ENCODE results near the gene ERGIC1.

Gene ERGIC1

DNA sequence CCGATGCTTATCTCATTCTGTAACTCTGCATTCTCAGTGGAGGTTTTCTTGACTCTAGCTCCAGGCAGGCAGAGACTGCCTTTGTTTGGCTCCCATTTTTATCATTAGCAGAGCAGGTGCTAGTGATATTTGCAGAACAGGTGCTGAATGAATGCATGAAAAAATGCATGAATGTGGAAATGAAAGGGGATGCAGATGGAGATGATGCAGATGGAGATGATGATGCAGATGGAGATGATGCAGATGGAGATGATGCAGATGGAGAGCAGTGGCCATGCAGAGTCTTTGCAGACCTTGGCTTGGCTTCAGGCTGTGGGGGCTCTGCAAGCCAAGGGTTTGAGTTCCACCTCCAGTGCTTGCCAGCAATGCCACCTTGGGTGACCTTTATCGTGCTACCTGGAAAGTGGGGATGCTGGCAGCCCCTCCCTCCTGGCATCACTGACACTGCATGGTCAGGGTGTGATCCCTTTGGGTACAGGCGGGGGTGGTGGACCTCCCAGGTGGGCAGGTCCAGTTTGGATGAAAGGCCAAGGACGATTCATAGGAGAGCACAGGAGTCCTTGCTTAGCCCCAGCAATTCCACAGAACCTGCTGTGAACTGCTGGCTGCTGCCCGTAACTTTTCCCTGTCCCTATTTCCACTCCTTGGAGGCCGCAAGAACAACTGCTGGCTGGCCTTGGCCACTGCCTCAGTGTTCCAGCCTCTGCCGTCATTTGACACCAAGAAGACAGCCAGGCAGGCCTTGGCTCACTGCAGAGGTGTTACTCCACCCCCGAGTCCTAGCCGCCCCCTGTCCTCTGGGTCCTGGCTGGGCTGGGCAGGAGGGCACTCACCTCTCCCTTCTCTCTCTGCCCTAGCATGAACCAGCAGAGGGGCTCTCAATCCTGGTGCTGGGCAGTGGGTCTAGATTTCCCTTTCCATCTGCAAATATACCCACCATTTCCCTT is 33.0 kb downstream of the ERGIC1 start:
- peak; percentile 40 for DNase-seq

DNA sequence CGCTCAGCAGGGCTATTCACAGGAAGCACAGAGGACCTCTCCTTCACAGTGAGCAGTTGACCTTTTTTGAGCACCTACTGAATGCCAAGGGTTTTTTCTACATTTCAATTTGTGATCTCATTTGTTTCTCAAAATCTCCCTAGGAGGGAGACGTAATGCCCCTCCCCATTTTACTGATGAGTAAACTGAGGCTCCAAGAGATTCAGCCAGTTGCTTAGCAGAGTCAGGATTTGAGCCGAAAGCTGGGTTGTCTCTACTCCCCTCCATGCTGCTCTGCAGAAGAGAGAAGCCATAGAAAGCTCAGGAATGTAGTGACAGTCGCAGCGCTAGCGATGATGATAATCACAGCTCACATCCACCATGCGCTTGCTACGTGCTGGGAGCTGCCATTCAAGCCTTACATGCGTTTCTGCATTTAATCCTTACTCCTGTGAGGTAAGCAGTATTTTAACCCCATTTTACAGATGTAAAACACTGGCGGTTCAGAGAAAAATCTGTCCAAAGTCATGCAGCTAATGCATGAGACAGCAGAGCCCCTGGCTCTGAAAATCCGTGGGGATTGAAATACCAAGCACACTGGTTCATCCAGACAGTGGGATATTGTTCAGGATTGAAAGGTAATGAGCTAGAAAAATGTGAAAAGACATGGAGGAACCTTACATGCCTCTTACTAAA is 33.8 kb downstream of the ERGIC1 start:
- no peak for DNase-seq

DNA sequence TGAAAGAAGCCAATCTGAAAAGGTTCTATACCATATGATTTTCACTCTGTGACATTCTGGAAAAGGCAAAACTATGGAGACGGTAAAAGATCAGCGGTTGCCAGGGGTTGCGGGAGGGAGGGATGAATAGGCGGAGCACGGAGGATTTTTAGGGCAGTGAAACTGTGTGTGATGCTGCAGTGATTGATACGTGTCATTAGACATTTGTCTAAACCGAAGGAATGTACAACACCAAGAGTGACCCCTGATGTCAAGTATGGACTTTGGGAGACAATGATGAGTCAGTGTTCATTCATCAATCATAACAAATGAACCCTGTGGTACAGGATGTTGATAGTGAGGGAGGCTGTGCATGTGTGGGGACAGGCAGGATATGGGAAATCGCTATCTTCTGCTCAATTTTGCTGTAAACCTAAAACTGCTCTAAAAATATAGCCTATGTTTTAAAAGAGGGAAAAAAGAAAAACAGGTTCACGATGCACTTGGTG is 34.4 kb downstream of the ERGIC1 start:
- DNase-seq: no peak

DNA sequence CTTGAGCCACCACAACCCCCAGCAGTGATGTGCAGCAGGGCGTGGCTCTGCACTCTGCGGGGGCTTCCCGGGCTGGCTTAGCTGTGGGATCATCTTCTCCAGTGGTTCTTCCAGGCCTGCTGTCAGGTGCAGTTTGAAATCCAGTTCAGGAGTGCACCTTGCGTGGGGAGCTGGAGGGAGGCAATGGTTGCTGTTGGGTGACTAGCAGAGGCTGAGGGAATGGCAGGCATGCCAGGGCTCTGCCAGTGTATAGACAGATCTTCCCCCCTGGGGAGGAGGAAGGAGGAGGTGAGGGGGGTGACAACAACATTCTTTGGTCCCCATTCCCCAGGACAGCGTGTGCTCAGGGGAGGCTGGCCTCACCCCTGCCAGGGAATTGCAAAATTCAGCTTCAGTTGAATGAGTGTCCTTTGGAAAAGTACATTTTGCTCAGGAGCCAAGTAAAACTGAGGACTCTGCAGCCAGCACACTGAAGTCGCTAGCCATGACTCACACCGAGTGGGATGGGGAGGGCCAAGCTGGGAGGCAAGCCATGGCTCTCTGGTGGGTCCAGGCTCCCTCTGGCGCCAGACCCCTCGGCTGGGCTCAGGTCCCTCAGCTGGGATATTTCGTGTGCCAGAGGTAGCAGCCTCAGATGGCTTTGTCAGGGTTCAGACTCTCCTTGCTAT is 35.0 kb downstream of the ERGIC1 start:
- no peak for DNase-seq

DNA sequence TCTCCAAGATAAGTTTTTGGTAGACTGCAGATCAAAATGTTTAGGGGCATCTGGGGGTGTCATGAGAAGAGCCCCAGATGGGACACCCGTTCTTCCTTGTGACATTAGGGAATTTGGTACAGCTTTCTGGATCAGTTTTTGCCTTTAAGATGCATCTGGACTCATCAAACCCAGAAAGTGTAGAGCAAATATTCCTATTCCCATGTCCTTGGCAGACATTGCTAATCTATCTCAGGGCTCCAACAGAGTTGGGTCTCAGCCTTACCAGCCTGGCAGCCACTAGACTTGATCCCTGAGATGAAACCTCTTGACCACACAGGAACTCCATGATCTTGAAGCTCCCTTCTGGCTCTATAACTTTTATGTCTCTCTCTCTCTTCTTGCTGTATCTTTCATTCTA is 35.6 kb downstream of the ERGIC1 start:
- DNase-seq: no peak

DNA sequence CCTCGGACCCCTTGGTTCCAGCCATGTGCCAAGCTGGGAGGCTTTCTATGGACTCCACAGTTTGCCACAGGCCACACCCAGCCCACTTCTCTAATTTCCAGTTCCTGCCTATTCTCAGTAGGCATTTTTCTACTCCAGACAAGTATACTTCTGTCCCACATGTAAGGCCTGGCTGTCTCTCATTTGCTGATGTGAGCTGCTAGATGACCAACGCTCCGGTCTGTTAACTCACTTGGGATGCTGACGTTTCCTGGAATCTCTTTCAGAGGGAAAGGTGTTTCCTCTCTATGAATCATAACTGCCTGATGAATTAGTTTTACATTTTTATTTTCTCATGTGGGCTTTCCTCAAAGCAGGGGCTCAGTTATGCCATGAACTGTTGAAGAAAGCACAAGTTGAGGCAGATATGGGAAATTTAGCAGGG is 36.3 kb downstream of the ERGIC1 start:
- no peak for DNase-seq

DNA sequence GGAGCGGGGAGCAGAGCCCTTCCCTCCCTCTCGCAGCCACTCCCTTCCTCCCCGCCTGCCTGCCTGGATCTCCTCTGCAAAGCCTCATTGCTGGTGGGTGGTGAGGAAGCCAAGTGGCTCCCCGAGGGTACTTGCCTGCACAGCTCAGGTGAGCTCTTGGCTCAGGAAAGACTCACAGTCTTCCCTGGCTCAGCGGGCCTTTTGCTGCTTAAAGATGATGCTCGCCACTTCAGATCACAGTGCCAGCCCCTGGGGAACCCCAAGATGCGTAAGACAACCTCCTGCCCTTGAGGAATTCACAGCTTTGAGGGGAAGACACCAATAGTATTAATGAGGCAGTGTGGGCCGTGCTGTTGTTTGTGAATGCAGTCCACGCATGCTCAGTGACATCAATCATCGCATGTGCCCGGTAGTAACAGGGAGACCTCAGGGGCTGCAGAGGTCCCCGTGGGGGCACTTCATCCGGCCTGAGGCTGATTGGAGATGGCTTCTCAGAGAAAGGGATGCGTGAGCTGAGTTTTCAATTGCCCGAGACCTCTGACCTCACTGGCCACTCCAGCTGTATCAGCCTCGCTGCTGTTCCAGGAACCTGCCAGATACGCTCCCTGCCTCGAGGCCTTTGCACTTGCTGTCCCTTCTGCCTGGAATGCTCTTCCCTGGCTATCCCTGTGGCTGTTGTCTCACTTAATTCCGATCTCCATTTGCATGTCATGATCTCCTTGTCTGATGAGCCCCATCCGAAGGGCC is 36.8 kb downstream of the ERGIC1 start:
- DNase-seq: no peak

DNA sequence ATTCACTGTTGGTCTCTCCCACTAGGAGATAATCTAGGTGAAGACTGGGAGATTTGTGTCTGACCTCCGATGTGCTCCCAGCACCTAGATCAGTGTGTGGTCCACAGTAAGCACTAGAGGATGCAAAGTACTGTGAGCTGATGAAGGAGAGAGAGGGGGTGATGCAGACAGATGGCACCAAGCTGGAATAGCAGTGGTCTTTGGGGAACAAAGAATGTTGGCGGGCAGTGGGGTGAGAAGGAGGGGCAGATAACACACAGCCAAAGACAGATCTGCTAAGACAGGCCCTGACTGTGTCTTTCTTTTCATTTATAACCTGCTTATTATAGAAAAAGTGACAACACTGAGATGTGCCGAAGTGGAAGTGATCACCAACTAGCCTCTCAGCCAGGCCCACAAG is 37.5 kb downstream of the ERGIC1 start:
- no peak for DNase-seq

DNA sequence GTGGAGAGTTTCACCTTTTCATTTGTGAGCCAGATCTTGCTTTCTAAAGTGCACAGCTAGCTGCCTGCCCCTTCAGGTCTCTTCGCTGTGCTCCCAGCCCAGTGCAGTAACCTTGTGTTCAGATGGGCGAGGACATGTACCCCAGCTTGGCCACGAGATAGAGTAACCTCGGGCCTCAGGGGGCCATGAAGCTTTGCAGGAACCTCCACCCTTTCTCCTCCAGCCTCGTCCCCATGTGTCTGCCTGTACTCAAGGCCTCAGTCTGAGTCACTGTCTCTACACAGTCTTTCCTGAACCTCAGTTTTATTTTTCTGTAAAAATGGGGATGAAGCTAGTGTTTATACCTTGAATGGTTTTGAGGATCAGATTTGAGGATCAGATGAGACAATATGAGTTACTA is 37.9 kb downstream of the ERGIC1 start:
- DNase-seq: no peak

DNA sequence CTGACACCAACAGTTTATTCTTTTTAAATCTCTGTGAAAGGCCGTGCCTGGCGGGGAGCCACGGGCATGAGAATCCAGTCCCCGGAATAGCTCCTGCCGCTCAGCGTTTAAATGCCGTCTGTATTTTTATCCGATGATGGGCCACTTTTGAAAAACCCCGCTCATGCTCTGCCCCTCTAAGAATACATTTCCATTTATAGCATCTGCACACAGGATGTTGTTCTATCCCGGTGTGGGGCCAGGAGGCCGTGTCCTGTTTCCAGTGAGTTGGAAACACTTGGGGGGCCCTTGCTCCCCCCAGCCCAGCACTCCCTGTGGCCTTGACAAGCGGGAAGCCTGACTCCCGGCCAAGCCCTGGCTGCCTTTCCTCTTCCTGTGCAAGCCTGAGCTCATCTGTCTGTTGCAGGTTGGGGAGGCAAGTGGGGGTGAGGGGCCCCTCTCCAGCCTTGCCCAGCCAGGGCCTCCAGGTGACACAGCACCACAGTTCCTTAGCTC is 39.0 kb downstream of the ERGIC1 start:
- DNase-seq: no peak

DNA sequence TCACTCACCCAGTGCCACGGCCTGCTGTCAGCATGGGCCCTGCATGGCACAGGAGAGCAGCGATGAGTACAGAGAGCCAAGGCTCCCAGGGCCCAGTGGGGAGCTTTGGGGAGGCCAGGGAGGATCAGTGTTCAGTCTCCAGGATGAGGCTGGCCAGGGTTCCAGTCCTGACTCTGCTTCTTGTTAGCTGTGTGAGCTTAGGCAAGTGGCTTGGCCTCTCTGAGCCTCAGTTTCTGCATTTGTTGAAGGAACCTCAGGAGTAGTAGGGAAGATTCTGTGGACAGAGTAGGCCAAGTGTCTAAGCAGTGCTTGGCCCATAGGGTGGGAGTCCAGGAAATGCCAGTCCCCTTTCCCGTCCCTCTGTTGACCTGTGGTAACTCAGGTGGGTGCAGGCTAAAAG is 39.5 kb downstream of the ERGIC1 start:
- DNase-seq: no peak

DNA sequence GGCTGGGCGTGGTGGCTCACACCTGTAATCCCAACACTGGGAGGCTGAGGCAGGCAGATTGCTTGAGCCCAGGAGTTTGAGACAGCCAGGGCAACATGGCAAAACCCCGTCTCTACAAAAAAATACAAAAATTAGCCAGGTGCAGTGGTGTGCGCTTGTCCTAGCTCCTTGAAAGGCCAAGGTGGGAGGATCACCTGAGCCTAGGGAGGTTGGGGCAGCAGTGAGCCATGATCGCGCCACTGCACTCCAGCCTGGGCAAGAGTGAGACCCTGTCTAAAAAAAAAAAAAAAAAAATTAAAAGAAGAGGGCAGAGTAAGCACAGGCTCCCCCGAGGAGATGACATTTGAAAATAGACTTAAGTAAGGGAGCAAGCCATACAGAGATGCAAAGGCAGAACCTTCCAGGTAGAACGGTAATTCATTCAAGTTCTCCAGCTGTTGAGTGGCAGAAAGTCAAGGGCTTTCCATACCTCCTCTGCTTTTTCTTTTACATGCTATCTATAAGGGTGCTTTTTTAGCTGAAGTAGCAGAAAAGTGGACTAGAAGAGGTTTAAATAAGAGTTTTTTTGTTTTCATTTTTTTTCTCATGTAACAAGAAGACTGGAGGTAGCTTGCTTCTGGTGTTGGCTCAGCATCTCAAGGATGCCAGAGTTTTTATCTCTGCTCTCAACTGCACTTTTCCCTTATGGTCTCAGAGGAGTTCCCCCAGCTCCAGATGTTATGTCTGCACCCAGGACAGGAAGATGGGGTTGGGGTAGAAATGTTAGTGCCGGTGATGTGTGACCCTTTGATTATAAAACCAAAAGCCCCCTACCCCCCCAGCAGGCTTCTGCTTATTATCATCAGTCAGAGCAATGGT is 40.8 kb downstream of the ERGIC1 start:
- DNase-seq: no peak

DNA sequence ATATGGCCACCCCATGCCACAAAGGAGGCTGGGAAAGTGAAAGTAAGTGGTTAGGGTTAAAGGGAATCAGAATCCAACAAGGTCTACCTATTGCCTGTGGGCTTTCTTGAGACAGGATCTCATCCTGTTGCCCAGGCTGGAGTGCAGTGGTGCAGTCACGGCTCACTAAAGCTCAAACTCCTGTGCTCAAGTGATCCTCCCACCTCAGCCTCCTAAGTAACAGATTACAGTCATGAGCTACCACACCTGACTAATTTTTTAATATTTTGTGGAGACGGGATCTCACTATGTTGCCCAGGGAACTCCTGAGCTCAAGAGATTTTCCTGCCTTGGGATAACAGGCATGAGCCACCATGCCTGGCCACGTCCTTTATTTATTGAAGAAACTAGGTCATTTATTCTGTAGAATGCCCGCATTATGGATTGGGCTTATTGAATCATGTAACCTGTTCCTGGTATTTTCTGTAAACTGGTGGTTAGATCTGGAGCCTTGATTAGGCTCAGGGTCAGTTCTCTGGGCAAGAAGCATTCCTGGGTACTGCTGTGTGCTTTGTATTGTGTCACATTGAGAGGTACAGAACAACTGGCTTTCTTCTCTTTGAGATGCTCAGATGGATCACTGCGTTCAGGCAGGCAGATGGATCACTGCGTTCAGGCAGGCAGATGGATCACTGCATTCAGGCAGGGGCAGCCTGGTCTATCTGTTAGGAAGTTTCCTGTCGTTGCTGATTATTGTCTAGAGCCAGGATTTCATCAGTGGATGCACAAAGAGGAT is 41.6 kb downstream of the ERGIC1 start:
- DNase-seq: peak; percentile 69

DNA sequence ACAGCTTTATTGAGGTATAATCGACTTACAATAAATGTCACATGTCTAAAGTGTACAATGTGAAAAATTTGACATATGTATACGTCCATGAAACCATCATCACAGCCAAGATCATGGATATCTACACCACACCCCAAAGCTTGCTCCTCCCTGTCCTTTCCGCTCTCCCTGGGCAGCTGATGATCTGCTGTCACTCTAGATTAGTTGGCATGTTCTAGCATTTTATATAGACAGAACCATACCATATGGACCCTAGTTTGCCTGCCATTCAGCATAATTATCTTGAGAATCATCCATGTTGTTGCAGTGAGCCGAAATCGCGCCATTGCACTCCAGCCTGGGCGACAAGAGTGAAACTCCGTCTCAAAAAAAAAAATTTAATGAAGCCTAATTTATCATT is 42.5 kb downstream of the ERGIC1 start:
- DNase-seq: peak; percentile 84

DNA sequence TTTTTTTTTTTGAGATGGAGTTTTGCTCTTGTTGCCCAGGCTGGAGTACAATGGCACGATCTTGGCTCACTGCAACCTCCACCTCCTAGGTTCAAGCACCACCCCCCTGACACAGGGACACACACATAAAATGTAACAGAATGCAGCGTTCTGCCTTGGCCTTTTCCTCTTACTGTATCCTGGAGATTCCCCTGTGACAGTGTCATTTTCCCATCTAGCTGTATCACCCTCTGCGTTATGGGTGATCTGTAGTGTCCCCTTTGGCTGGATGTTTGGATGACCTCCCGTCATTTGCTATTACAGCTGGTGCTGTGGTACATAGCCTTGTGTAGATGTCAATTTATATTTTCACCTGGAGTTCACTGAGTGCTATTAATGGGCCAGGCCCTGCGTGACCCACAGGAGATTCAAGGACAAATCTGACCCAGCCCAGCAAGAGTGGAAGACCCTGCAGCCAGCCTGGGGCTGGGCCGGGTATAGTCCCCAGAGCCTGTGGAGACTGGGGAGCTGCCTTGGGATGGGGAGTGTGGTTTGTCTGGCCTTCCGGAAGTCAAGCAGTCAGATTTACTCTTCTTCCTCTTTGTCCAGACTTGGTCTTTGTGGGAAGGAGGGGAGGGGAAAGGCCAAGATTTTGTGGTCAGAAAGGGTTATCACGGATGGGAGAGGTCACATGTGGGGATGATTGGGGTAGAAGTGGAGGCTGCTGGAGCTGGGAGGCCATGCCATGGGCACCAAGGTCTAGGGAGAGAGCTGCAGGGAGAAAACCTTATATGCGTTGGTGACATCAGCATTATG is 43.6 kb downstream of the ERGIC1 start:
- no peak for DNase-seq

DNA sequence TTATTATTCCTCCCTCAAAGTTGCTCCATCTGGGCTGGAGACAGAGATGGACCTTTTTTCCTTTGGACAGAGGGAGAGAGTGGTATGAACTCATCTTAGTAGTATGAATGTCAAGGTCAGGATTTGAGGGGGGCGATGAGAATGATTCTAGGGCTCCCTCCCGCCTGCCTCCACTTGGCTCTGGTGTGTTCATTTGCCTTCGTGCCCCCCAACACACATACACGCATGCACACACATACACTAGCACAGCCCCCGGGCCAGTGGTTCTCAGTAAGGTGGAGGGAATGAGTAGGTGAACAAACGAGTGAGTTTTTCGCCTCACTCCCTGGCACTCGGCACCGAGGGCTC is 44.5 kb downstream of the ERGIC1 start:
- DNase-seq: no peak

DNA sequence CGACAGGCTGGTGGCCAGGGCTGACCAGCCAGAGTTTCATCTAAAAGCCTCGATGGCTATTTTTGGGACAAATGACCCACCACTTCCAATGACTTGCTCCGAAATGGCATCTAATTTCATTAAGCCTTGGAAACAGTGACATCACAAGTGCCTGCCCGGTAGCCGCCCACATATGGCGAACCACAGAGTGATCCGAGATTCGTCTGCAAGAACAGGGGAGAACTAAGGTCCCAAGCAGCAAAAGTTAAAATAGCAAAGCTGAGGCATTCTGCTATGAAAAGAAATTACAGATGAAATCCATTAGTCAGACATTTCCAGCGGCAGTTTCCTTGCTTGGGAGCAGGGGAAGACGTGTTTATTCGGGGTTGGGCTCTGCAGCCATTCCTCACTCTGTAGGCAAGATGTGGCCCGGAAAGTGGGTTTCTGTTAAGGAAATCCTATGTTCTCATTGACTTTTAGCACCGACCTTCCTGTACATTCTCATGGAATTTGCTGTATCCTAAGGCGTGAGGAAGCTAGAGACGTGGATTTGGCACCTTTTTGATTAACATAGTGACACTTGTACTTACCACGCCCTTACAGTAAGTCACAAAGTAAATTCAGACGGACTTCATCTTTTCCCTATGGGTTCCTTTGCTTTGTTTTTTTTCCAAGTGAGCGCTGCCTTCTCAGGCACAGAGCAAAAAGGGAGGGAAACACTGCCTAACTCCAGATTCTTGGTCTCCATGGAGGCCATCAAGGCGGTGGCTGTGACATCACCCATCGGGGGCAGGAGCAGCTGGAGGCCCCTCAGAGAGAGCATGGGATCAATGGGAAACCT is 45.1 kb downstream of the ERGIC1 start:
- DNase-seq: no peak

DNA sequence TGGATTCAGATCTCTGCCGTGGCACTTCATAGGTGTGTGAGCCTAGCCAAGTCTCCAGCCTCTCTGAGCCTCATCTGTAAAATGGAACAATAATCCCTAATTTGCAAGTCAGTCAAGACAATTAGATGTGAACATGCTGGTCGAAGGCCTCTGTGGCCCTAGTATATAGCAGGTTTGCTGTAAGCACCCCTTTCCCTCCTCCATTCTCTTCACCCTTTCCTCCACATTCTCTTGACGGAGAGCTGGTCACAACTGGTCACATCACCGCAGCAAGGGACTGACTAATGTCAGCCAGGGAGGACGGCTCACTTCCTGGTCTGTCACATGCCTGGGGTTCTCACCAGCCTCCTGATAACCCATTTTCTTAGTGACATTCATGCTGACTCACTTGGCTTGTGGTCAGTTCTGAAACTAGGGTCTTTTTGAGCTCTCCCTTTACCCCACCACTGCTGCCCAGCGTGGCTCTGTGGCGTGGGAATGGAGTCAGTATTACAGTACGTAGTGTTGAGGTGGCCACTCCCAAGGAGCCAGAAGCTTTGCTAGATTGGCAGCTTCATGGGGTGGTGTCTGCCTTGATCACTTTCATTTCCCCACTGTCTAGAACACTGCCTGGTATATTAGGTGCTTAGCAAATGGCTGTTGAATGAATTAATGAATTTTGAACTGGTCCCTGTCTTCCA is 47.8 kb downstream of the ERGIC1 start:
- DNase-seq: no peak

DNA sequence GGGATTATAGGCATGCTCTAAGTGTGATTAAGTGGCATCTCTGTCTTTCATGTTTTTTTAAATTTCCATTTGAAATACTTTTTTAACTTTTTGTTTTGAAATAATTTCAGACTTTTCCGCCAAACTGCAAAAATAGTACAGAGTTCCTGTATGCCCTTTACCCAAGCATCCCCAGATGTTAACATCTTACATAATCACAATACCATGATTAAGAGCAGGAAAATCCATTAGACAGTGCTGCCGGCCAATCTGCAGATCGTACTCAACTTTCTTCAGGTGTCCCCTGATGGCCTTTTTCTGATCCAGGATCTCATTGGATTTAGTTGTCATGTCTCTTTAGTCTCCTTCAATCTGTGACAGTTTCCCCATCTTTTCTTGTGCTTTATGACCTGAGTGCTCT is 49.0 kb downstream of the ERGIC1 start:
- DNase-seq: no peak
